ENCODE measurements around the gene EIF4B. TPM values are rescaled to one million over a fixed set of nuclear protein-coding genes. Genes with fewer than 3 reads are reported as not detected.

The EIF4B gene, protein sequence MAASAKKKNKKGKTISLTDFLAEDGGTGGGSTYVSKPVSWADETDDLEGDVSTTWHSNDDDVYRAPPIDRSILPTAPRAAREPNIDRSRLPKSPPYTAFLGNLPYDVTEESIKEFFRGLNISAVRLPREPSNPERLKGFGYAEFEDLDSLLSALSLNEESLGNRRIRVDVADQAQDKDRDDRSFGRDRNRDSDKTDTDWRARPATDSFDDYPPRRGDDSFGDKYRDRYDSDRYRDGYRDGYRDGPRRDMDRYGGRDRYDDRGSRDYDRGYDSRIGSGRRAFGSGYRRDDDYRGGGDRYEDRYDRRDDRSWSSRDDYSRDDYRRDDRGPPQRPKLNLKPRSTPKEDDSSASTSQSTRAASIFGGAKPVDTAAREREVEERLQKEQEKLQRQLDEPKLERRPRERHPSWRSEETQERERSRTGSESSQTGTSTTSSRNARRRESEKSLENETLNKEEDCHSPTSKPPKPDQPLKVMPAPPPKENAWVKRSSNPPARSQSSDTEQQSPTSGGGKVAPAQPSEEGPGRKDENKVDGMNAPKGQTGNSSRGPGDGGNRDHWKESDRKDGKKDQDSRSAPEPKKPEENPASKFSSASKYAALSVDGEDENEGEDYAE
- 100 to 1,000 TPM; 385 to 474 TPM for total RNA-seq

DNA sequence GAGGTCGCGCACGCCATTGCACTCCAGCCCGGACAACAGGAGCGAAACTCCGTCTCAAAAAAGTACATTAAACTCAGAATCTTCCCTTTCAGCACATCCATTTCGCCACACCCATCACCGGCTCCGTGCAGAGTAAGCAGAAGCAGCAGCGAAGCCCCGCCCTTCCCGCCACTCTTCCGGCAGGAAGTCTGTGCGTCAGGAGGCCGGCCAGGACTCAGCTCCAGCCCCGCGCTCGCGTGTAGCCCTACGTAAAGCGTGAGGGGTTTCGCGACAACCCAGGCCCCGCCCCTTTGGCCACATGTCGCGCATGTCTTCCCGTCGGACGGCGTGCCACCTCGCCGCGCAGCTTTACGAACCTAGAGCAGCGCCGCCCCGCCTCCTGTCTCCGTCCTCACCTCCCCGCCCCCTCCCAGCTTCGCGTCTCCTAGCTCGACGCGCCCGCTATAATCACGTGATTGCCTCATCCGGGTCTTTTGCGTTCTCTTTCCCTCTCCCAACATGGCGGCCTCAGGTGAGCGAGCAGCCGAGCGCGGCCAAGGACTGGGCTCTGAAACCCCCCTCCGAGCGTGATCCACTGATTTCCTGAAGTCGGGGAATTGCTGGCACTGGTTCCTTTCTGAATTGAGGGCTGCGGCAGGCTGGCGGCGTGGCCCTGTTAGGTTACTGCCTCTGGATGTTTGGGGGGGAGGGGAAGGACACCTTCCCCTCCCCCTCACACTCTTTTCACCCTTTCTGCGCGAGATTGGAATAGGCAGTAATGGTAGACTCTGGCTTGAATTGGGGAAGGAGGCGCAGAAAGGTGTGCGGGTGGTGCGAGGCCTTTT is at the start of gene EIF4B:
Gene EIF4B (plus strand): TSS at position 471 of the 824 bp plus-strand sequence. CDS start 28 bp downstream, at position 499.
- H3K9me3 Mint-ChIP-seq = peaks cover 2% of the 10 kb centered on the region
- peaks cover 49% of the 10 kb centered on the region for H3K4me1 Mint-ChIP-seq
- no peaks in the 10 kb centered on the region for H3K27me3 Mint-ChIP-seq
- peak; percentile 100 for DNase-seq
- ChIA-PET POLR2A (interaction anchor here (0.6 to 0.8 kb wide), 6 partner anchors 19 to 495 kb away, joined by 3 to 9 read pairs (median 4); partner anchors contain the start of genes AAAS, SPRYD3 and TARBP2), CTCF (interaction anchor here (0.6 to 1.3 kb wide), 7 partner anchors 26 to 1424 kb away, joined by 3 to 4 read pairs (median 3); no protein-coding TSS in a partner anchor)
- peaks cover 24% of the 10 kb centered on the region for H3K36me3 Mint-ChIP-seq (ENCODE audit: low read depth)
- H3K4me3 Mint-ChIP-seq = peak within 1 kb of the TSS; percentile 98
- H3K27ac Mint-ChIP-seq = peak within 1 kb of the TSS; percentile 96

GRCh38 chr12:52956987-52957386 is 49.3 kb upstream of the EIF4B start:
- Mint-ChIP-seq H3K27me3 (no peaks in the 10 kb centered on the region), H3K9me3 (no peaks in the 10 kb centered on the region), H3K4me3 (no peak overlapping the region), H3K4me1 (peaks cover 7% of the 10 kb centered on the region), H3K27ac (no peak overlapping the region), H3K36me3 (ENCODE audit: low read depth) (no peaks in the 10 kb centered on the region)
- POLR2A ChIA-PET = no interaction called here
- DNase-seq = peak; percentile 13
- CTCF ChIA-PET = interaction anchor here (0.6 to 2.4 kb wide), 5 partner anchors 16 to 574 kb away, joined by 3 to 7 read pairs (median 4); no protein-coding TSS in a partner anchor

DNA sequence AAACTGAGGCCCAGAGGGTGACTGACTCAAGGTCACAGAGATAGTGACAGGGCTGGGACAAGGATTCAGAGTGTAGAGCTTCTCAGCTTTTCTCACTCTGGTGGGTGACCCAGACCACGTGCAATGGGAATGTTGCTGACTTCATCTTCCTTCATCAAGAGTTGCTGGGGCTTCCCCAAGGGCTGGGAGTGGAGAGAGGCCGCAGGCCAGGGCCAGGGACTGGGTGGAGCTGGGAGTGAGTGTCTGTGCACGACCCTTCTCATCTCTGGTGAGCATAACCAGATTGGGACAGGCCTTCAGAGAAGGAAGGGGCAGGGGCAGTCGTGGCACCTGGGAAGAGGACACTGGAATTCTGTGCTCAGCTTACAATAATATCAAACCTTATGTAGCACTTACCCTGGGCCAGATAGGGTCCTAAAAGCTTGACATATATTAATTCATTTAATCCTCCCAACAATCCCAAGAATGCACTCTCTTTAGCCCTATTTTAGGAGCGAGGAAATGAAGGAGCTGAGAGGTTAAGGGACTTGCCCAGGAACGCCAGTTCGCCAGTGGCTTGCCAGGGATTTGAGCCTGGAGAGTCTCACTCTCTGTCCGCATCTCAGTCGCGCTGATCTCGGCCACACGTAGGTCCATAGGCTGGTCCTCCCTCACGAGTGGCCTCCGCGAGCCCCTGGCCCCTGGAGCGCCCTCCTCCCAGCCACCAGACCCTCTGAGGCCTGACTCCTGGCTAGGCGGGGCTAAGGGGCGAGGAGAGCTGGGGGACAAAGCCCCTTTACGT is 41.5 kb upstream of the EIF4B start:
- DNase-seq = no peak
- Mint-ChIP-seq H3K9me3 (no peaks in the 10 kb centered on the region), H3K27me3 (peaks cover 21% of the 10 kb centered on the region), H3K27ac (no peak overlapping the region), H3K4me3 (no peak overlapping the region), H3K36me3 (ENCODE audit: low read depth) (no peaks in the 10 kb centered on the region), H3K4me1 (no peaks in the 10 kb centered on the region)
- ChIA-PET CTCF (no interaction called here), POLR2A (no interaction called here)

- POLR2A ChIA-PET = no interaction called here
- Mint-ChIP-seq H3K4me1 (no peaks in the 10 kb centered on the region), H3K4me3 (no peak overlapping the region), H3K27me3 (peaks cover 24% of the 10 kb centered on the region), H3K27ac (no peak overlapping the region), H3K36me3 (ENCODE audit: low read depth) (no peaks in the 10 kb centered on the region), H3K9me3 (no peaks in the 10 kb centered on the region)
- CTCF ChIA-PET = no interaction called here
- no peak for DNase-seq
These were observed 40.9 kb upstream of the EIF4B start for GRCh38 chr12:52965337-52965731.

DNA sequence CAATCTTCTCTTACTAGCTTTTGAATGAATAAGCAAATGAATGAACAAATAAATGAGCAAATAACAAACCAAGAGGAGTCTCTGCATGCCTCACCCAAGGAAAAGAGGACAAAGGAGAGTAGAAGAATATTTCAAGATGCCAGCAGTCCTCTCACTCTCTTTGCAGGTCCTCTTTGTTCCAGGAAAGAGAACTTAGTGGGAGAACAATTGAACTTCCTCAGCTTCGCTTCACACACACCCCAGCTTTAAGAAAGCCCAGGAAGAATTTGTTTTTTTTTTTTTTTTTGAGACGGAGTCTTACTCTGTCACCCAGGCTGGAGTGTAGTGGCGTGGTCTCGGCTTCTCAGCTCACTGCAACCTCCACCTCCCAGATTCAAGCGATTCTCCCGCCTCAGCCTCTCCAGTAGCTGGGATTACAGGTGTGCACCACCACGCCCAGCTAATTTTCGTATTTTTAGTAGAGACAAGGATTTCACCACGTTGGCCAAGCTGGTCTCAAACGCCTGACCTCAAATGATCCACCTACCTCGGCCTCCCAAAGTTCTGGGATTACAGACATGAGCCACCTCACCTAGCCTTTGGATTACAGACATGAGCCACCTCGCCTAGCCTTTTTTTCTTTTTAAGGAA is 37.0 kb upstream of the EIF4B start:
- DNase-seq = no peak
- Mint-ChIP-seq H3K36me3 (ENCODE audit: low read depth) (no peaks in the 10 kb centered on the region), H3K27ac (no peak overlapping the region), H3K27me3 (peaks cover 22% of the 10 kb centered on the region), H3K9me3 (no peaks in the 10 kb centered on the region), H3K4me3 (no peak overlapping the region), H3K4me1 (no peaks in the 10 kb centered on the region)
- POLR2A ChIA-PET = no interaction called here
- CTCF ChIA-PET = interaction anchor here (0.8 to 1.4 kb wide), 2 partner anchors 12 to 95 kb away, joined by 5 read pairs; no protein-coding TSS in a partner anchor

DNA sequence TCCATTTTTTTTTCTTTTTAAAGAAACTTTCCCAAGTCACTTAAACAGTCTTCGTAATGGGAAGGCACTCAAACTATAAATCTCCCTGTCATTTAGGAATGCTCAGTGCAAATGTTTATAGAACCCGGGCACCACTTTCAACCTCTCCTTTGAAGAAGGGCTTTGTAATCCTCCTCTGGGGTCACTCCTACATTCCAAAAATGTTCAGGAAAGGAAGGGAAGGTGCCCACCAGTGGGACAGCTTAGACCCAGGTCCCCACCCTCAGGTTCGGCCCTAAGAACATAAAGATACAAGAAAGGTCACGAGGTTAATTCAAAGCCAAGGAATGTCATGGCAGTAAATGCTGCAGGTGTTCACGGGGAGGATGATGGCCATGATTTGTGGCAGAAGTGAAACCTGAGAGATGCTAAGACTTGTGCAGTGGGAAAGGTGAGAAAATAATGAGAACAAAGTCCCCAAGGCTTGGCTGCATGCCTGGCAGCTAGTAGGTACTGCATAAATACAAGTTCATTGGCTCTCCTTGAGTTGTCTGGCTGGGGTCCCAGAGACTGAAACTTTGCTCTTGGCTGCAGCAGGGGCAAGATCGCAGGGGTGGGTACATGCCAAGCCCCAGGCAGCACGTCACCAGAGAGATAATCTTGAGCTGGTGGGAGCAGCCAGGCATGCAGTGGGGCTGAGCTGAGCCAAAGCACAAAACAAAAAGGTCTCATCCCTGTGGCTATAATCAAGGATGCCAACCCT is 36.3 kb upstream of the EIF4B start:
- DNase-seq = no peak
- Mint-ChIP-seq H3K27me3 (peaks cover 17% of the 10 kb centered on the region), H3K36me3 (ENCODE audit: low read depth) (no peaks in the 10 kb centered on the region), H3K4me3 (no peak overlapping the region), H3K4me1 (no peaks in the 10 kb centered on the region), H3K9me3 (no peaks in the 10 kb centered on the region), H3K27ac (no peak overlapping the region)
- CTCF ChIA-PET = interaction anchor here (0.7 to 2.2 kb wide), 2 partner anchors 10 to 14 kb away, joined by 3 to 11 read pairs; no protein-coding TSS in a partner anchor
- POLR2A ChIA-PET = no interaction called here

GRCh38 chr12:52971679-52972329 is 34.5 kb upstream of the EIF4B start:
- CTCF ChIA-PET = interaction anchor here (0.8 to 2.2 kb wide), 5 partner anchors 8 to 92 kb away, joined by 3 to 11 read pairs (median 4); no protein-coding TSS in a partner anchor
- POLR2A ChIA-PET = no interaction called here
- H3K36me3 Mint-ChIP-seq (ENCODE audit: low read depth) = no peaks in the 10 kb centered on the region
- DNase-seq = no peak
- H3K4me3 Mint-ChIP-seq = no peak overlapping the region
- no peaks in the 10 kb centered on the region for H3K9me3 Mint-ChIP-seq
- peaks cover 18% of the 10 kb centered on the region for H3K27me3 Mint-ChIP-seq
- H3K27ac Mint-ChIP-seq = no peak overlapping the region
- H3K4me1 Mint-ChIP-seq = no peaks in the 10 kb centered on the region

- DNase-seq = no peak
- no peak overlapping the region for H3K27ac Mint-ChIP-seq
- H3K27me3 Mint-ChIP-seq = peaks cover 19% of the 10 kb centered on the region
- no peaks in the 10 kb centered on the region for H3K36me3 Mint-ChIP-seq (ENCODE audit: low read depth)
- CTCF ChIA-PET = interaction anchor here (1.5 kb wide), 2 partner anchors 90 to 95 kb away, joined by 3 to 4 read pairs; no protein-coding TSS in a partner anchor
- H3K4me3 Mint-ChIP-seq = no peak overlapping the region
- H3K4me1 Mint-ChIP-seq = no peaks in the 10 kb centered on the region
- POLR2A ChIA-PET = no interaction called here
- H3K9me3 Mint-ChIP-seq = no peaks in the 10 kb centered on the region
These were observed 31.1 kb upstream of the EIF4B start for GRCh38 chr12:52975204-52975603.

- no peak overlapping the region for H3K4me3 Mint-ChIP-seq
- CTCF ChIA-PET = interaction anchor here (1.5 kb wide), 2 partner anchors 91 to 96 kb away, joined by 3 to 4 read pairs; no protein-coding TSS in a partner anchor
- H3K36me3 Mint-ChIP-seq (ENCODE audit: low read depth) = no peaks in the 10 kb centered on the region
- H3K9me3 Mint-ChIP-seq = no peaks in the 10 kb centered on the region
- no peaks in the 10 kb centered on the region for H3K4me1 Mint-ChIP-seq
- DNase-seq = no peak
- H3K27ac Mint-ChIP-seq = no peak overlapping the region
- H3K27me3 Mint-ChIP-seq = peaks cover 21% of the 10 kb centered on the region
- POLR2A ChIA-PET = no interaction called here
These were observed 30.3 kb upstream of the EIF4B start for GRCh38 chr12:52975820-52976573.

DNA sequence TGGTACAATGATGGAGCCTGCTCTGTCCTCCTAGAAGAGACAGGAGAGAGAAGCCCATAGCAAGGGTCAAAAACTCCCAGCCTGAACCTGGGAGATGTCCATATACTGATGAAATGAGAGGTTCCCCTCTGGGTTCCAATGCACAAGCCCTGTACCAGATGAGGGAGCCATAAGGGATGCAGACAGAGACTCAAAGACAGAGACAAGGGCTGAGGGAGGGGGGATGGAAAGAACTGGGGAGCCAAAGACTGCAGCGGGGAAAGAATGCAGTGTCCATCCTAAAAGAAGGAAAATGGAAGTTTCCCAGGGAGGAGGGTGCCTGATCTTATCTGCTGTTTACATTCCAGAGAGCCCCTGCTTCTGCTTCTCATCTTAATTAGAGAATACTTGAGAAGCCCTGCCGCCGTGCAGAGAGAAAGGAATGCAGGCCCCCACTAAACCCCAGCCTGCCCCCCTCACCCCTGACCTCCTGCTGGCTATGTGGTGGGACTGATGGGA is 29.6 kb upstream of the EIF4B start:
- H3K4me1 Mint-ChIP-seq = no peaks in the 10 kb centered on the region
- ChIA-PET CTCF (interaction anchor here (1.2 to 1.7 kb wide), 3 partner anchors 10 to 97 kb away, joined by 3 to 5 read pairs (median 4); no protein-coding TSS in a partner anchor), POLR2A (no interaction called here)
- H3K9me3 Mint-ChIP-seq = no peaks in the 10 kb centered on the region
- no peak overlapping the region for H3K27ac Mint-ChIP-seq
- peaks cover 21% of the 10 kb centered on the region for H3K27me3 Mint-ChIP-seq
- no peak for DNase-seq
- H3K36me3 Mint-ChIP-seq (ENCODE audit: low read depth) = no peaks in the 10 kb centered on the region
- H3K4me3 Mint-ChIP-seq = no peak overlapping the region

Data from activated CD4-positive, alpha-beta T cell treated with anti-CD3 and anti-CD28 coated beads, Interleukin-2, amount 10 ng/mL, durations not matched to agents 7 days and 5 days (primary cell).